Caco-2 (cell line): ENCODE measurements around the gene RAB11FIP4. TPM values are rescaled to one million over a fixed set of nuclear protein-coding genes. Genes with fewer than 3 reads are reported as not detected.

ENCODE experiments used
- BruUV-seq: library from RNA; stranded (reverse); fragments of 400-500 nt; replicated peaks from 2 replicates; lab custom pipeline; 2021; lab: Mats Ljungman, UMichigan
- CTCF ChIA-PET: fragments of 300-600 bp; sonication (Branson Sonifier 250); formaldehyde crosslinking; loops from one replicate; lab custom pipeline; 2022; ENCODE audit warnings: antibody characterized with exemption; lab: Charles Lee
- POLR2A ChIA-PET: fragments of 300-600 bp; sonication (Branson Sonifier 250); formaldehyde crosslinking; loops from one replicate; lab custom pipeline; 2022; ENCODE audit warnings: antibody characterized with exemption; lab: Charles Lee
- DNase-seq, 2 experiments: peaks; one replicate each; pipeline versions ENCODE4 v3.0.0 to v3.0.0-alpha.2; 2020 to 2022
- H3K27me3 ChIP-seq: replicated peaks from 2 replicates; pipeline ENCODE4 v1.6.0; 2011; ENCODE audit warnings: low read length; ENCODE audit not compliant: control insufficient read depth, insufficient read depth
- H3K36me3 ChIP-seq: 2 replicates; pipeline ENCODE4 v1.5.1; 2011; ENCODE audit warnings: low read length; ENCODE audit not compliant: control insufficient read depth, insufficient read depth
- H3K4me1 ChIP-seq: fragments of 250-450 bp; sonication (Bioruptor Pico); 2 replicates; pipeline ENCODE4 v1.5.1; 2020; ENCODE audit warnings: mild to moderate bottlenecking
- H3K4me3 ChIP-seq: 2 replicates; pipeline ENCODE4 v1.5.1; 2011; ENCODE audit warnings: low read depth, mild to moderate bottlenecking, control low read depth, low read length
- H3K9me3 ChIP-seq: fragments of 250-450 bp; sonication (Bioruptor Pico); 2 replicates; pipeline ENCODE4 v1.5.1; 2020; ENCODE audit warnings: mild to moderate bottlenecking, moderate library complexity
- H3K27ac Mint-ChIP-seq: one replicate; pipeline ENCODE4 v1.8.0; 2022; ENCODE audit warnings: mixed read lengths; ENCODE audit not compliant: unreplicated experiment
- H3K27me3 Mint-ChIP-seq: one replicate; pipeline ENCODE4 v1.8.0; 2022; ENCODE audit warnings: mixed read lengths; ENCODE audit not compliant: insufficient read depth, unreplicated experiment
- H3K36me3 Mint-ChIP-seq: one replicate; pipeline ENCODE4 v1.8.0; 2022; ENCODE audit warnings: mild to moderate bottlenecking, mixed read lengths; ENCODE audit not compliant: insufficient read depth, unreplicated experiment
- H3K4me1 Mint-ChIP-seq: one replicate; pipeline ENCODE4 v1.8.0; 2022; ENCODE audit warnings: low read depth, mixed read lengths; ENCODE audit not compliant: unreplicated experiment
- H3K4me3 Mint-ChIP-seq: one replicate; pipeline ENCODE4 v1.8.0; 2022; ENCODE audit warnings: mild to moderate bottlenecking, moderate library complexity, mixed read lengths; ENCODE audit not compliant: unreplicated experiment
- H3K9me3 Mint-ChIP-seq: one replicate; pipeline ENCODE4 v1.8.0; 2022; ENCODE audit warnings: mixed read lengths; ENCODE audit not compliant: unreplicated experiment
- CTCF ChIP-seq, 2 experiments: fragments of 200-600 bp in 1 of 2; IDR thresholded peaks; 1 replicate in 1 of 2; 2 replicates in 1 of 2; pipeline versions ENCODE4 v1.5.1 to v1.8.0; 2011 to 2022; ENCODE audit warnings: antibody characterized with exemption in 1 of 2, control low read depth in 1 of 2, inconsistent platforms in 1 of 2, low read depth in 1 of 2, low read length in 1 of 2, mild to moderate bottlenecking in 1 of 2, moderate library complexity in 1 of 2; ENCODE audit not compliant: insufficient read depth in 1 of 2, severe bottlenecking in 1 of 2, unreplicated experiment in 1 of 2
- intact Hi-C: fragments of 100-400 bp; cut with micrococcal nuclease; formaldehyde crosslinking; loops from one replicate; pipeline ENCODE4 v1.10.0; 2022; ENCODE audit not compliant: unreplicated experiment
- total RNA-seq: library from RNA; stranded (reverse); gene quantifications from 2 replicates; pipeline ENCODE4 v1.2.3, GENCODE V29; 2022

RAB11FIP4 gene
- total RNA-seq, 1 experiment from 2014 or later = 90.3 TPM

GRCh38 chr17:31549525-31550388 is 158.3 kb downstream of the RAB11FIP4 start:
- peak overlapping the region; percentile 79 for H3K4me3 Mint-ChIP-seq
- H3K9me3 Mint-ChIP-seq = no peaks in the 10 kb centered on the region
- no peaks in the 10 kb centered on the region for H3K4me1 ChIP-seq
- no peaks in the 10 kb centered on the region for H3K27me3 Mint-ChIP-seq
- POLR2A ChIA-PET = interaction anchor here (0.6 to 1.2 kb wide), 3 partner anchors 10 to 62 kb away, joined by 3 to 5 read pairs (median 4); no protein-coding TSS in a partner anchor
- BruUV-seq = TSS peak; percentile 100
- peak; percentile 94 to 97 for DNase-seq
- peak overlapping the region; percentile 65 for H3K4me3 ChIP-seq
- TF ChIP-seq CTCF (IDR thresholded peaks at IDR 0.05; ENCODE audit: insufficient read depth in 1 of 2, low read depth in 1 of 2, low read length in 1 of 2, severe bottlenecking in 1 of 2, unreplicated experiment in 1 of 2) = no peak
- H3K27me3 ChIP-seq = no peaks in the 10 kb centered on the region
- H3K36me3 Mint-ChIP-seq = peaks cover 21% of the 10 kb centered on the region
- H3K27ac Mint-ChIP-seq = peak overlapping the region; percentile 71
- H3K9me3 ChIP-seq = no peaks in the 10 kb centered on the region
- H3K36me3 ChIP-seq = no peaks in the 10 kb centered on the region
- CTCF ChIA-PET = interaction anchor here (0.6 to 1.6 kb wide), 5 partner anchors 9 to 562 kb away, joined by 3 to 10 read pairs (median 3); partner anchors contain the start of gene UTP6
- intact Hi-C loops = loop anchor here (1.0 to 2.0 kb wide), 2 partner anchors 13 to 293 kb away; no protein-coding TSS in a partner anchor
- peaks cover 7% of the 10 kb centered on the region for H3K4me1 Mint-ChIP-seq

- Mint-ChIP-seq H3K27me3 (no peaks in the 10 kb centered on the region), H3K9me3 (no peaks in the 10 kb centered on the region), H3K27ac (peak overlapping the region; percentile 71), H3K4me3 (peak overlapping the region; percentile 79), H3K4me1 (peaks cover 7% of the 10 kb centered on the region), H3K36me3 (peaks cover 21% of the 10 kb centered on the region)
- no peaks in the 10 kb centered on the region for H3K27me3 ChIP-seq
- BruUV-seq = no TSS peak
- H3K4me1 ChIP-seq = no peaks in the 10 kb centered on the region
- ChIA-PET POLR2A (interaction anchor here (0.6 to 1.2 kb wide), 3 partner anchors 9 to 63 kb away, joined by 3 to 5 read pairs (median 4); no protein-coding TSS in a partner anchor), CTCF (interaction anchor here (1.1 to 1.6 kb wide), 2 partner anchors 8 to 292 kb away, joined by 3 to 7 read pairs; no protein-coding TSS in a partner anchor)
- peak overlapping the region; percentile 65 for H3K4me3 ChIP-seq
- TF ChIP-seq CTCF (IDR thresholded peaks at IDR 0.05; ENCODE audit: insufficient read depth in 1 of 2, low read depth in 1 of 2, low read length in 1 of 2, severe bottlenecking in 1 of 2, unreplicated experiment in 1 of 2) = no peak
- DNase-seq = no peak
- intact Hi-C loops = loop anchor here (1.0 to 2.0 kb wide), 2 partner anchors 12 to 292 kb away; no protein-coding TSS in a partner anchor
- no peaks in the 10 kb centered on the region for H3K36me3 ChIP-seq
- H3K9me3 ChIP-seq = no peaks in the 10 kb centered on the region
Observed at GRCh38 chr17:31550389-31551056, 159.0 kb downstream of the RAB11FIP4 start.

GRCh38 chr17:31552568-31552967 is 161.1 kb downstream of the RAB11FIP4 start:
- Histone ChIP-seq H3K27me3 (no peaks in the 10 kb centered on the region), H3K9me3 (no peaks in the 10 kb centered on the region), H3K4me3 (no peak overlapping the region), H3K4me1 (no peaks in the 10 kb centered on the region), H3K36me3 (no peaks in the 10 kb centered on the region)
- Mint-ChIP-seq H3K27ac (no peak overlapping the region), H3K36me3 (peaks cover 21% of the 10 kb centered on the region), H3K4me3 (no peak overlapping the region), H3K4me1 (peaks cover 7% of the 10 kb centered on the region), H3K27me3 (no peaks in the 10 kb centered on the region), H3K9me3 (no peaks in the 10 kb centered on the region)
- BruUV-seq = no TSS peak
- intact Hi-C loops = no loop called here
- DNase-seq = no peak
- CTCF ChIA-PET = interaction anchor here (1.0 kb wide), 1 partner anchor 63 kb away, joined by 4 read pairs; no protein-coding TSS in a partner anchor
- no peak for TF ChIP-seq CTCF (IDR thresholded peaks at IDR 0.05; ENCODE audit: insufficient read depth in 1 of 2, low read depth in 1 of 2, low read length in 1 of 2, severe bottlenecking in 1 of 2, unreplicated experiment in 1 of 2)
- POLR2A ChIA-PET = no interaction called here
